Measurements from ENCODE around the gene CDK9.
"Not testable (repeated sequence)": the region's sequence is repeated elsewhere in the genome, so short reads cannot be mapped to it uniquely, and the experiment has no call there.

Gene CDK9

DNA sequence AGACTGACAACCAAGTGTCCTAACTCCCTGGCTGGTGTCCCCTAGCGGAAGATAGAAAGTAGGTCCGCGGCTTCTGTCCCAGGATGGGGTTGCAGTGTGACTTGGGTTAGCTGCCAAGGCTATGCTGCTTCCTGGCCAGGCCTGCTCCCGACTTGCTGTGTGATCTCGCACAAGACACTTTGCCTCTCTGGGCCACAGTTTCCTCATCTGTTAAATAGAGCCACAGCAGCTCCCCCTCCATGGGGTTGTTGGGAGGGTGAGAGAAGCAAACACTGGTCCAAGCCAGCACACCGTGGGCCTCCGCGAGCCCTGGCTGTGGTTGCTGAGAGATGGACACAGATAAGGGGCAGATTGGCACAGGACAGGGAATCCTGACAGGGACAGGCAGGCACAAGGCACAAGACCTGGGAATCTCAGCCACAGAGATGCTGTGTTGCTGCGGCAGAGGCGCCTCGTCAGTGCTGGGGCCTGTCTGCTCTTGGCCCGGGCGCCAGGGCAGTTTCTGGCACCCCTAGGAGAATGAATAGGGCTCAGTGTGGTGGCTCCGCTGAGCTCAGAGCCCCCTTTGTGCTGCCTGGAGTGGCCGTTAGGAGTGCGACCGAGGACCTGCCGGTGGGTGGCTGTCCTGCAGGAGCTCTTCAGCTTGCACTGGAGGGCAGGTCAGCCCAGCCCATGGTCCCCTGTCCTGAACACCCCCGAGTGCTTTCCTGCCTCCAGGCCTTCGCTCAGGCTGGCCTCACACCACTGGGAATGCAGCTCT lies 5.5 kb upstream of the CDK9 start:
- no peak for DNase-seq
- TF ChIP-seq, protein P1, sequence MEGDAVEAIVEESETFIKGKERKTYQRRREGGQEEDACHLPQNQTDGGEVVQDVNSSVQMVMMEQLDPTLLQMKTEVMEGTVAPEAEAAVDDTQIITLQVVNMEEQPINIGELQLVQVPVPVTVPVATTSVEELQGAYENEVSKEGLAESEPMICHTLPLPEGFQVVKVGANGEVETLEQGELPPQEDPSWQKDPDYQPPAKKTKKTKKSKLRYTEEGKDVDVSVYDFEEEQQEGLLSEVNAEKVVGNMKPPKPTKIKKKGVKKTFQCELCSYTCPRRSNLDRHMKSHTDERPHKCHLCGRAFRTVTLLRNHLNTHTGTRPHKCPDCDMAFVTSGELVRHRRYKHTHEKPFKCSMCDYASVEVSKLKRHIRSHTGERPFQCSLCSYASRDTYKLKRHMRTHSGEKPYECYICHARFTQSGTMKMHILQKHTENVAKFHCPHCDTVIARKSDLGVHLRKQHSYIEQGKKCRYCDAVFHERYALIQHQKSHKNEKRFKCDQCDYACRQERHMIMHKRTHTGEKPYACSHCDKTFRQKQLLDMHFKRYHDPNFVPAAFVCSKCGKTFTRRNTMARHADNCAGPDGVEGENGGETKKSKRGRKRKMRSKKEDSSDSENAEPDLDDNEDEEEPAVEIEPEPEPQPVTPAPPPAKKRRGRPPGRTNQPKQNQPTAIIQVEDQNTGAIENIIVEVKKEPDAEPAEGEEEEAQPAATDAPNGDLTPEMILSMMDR (IDR thresholded peaks at IDR 0.05; ENCODE audit: low read depth, low read length), result no peak
- no peak overlapping the region; the same call in 1 of the 2 replicates for H3K27ac ChIP-seq
- H3K9me3 ChIP-seq (ENCODE audit: severe bottlenecking), result no peaks in the 10 kb centered on the region
- H3K27me3 ChIP-seq (ENCODE audit: insufficient read depth, low read depth, severe bottlenecking), result no peaks in the 10 kb centered on the region
- H3K4me3 ChIP-seq (ENCODE audit: low read depth, low read length), result no peak overlapping the region
- no peaks in the 10 kb centered on the region for H3K36me3 ChIP-seq

DNA sequence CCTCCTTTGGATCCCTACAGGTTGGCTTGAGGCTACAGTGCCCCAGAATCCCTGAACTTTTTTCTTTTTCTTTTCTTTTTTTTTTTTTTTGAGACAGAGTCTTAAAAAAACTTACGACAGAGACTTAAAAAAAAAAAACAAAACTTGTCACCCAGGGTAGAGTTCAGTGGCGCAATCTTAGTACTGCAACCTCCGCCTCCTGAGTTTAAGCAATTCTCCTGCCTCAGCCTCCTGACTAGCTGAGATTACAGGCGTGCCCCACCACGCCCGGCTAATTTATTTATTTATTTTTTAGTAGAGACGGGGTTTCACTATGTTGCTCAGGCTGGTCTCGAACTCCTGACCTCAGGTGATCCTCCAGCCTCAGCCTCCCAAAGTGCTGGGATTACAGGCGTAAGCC lies 4.9 kb upstream of the CDK9 start:
- H3K27ac ChIP-seq; H3K27me3 ChIP-seq (ENCODE audit: insufficient read depth, low read depth, severe bottlenecking); H3K9me3 ChIP-seq (ENCODE audit: severe bottlenecking); H3K4me3 ChIP-seq (ENCODE audit: low read depth, low read length); DNase-seq; H3K36me3 ChIP-seq: not testable (repeated sequence)

DNA sequence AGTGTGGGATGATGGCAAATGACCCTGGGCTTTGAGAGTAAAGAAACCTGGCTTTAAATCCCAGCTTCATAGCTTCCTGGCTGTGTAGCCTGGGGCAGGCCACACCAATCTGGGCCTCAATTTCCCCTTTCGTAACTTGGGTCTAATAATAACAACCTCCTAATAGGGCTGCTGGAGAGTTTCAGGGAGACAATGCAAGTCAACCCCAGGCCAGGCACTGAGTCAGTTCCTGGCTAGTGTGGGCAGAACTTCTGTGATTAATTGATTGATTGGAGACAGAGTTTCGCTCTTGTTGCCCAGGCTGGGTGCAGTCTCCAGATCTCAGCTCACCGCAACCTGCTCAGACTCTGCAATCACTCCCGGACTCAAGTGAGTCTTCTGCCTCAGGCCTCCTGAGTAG lies 4.0 kb upstream of the CDK9 start:
- TF ChIP-seq, protein P1 (IDR thresholded peaks at IDR 0.05; ENCODE audit: low read depth, low read length), result no peak
- no peaks in the 10 kb centered on the region for H3K9me3 ChIP-seq (ENCODE audit: severe bottlenecking)

DNA sequence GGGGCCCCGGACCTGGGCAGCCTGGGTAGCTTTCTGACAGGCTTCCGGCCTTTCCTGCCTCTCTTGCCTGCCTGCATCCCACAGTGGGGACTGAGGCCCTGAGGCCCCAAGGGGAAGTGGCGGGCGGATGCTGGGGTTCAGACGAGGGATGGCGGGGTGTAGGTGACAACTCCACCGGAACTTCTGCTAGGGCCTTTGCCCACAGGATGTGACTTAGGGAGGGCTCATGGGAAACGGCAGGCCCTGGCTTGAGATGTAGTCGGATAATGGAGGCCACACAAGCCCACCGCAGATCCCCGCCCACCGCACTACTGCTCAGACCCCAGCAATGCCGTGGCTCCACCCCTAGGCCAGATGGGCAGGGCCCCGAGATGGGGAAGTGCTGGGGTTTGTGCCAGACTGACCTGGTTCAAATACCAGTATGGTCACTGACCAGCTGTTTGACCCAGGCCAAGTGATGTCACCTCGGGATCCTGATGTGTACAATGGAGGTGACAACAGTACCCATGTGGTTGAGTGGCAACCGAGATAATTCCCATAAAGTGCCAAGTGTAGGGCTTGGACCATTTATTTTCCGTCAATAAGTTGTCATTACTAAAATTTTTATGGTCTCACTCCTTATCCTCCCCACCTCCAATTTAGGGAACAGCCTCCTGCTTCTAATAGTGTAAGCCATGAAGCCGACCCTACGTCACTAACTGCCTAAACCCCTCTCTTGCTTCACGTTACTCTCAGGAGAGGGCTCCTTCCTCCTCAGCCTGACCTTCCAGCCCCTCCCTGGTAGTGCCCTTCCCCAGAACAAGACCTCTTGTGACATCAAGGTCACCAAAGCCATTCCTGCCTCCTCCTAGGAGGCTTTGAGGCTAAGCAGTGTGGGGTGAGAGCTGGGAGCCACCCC lies 2.5 kb upstream of the CDK9 start:
- H3K36me3 ChIP-seq, result peaks cover 22% of the 10 kb centered on the region
- DNase-seq, result no peak
- H3K27me3 ChIP-seq (ENCODE audit: insufficient read depth, low read depth, severe bottlenecking), result no peaks in the 10 kb centered on the region
- no peak overlapping the region for H3K4me3 ChIP-seq (ENCODE audit: low read depth, low read length)
- TF ChIP-seq, protein P1 (IDR thresholded peaks at IDR 0.05; ENCODE audit: low read depth, low read length), result no peak
- H3K9me3 ChIP-seq (ENCODE audit: severe bottlenecking), result no peaks in the 10 kb centered on the region
- H3K27ac ChIP-seq, result no peak overlapping the region

More for the DNA sequence above, 4.0 kb upstream of the CDK9 start:
- no peak for DNase-seq
- H3K4me3 ChIP-seq (ENCODE audit: low read depth, low read length), result no peak overlapping the region
- H3K36me3 ChIP-seq, result peaks cover 7% of the 10 kb centered on the region
- H3K27me3 ChIP-seq (ENCODE audit: insufficient read depth, low read depth, severe bottlenecking), result no peaks in the 10 kb centered on the region
- peak overlapping the region; percentile 47; the same call in 1 of the 2 replicates for H3K27ac ChIP-seq

DNA sequence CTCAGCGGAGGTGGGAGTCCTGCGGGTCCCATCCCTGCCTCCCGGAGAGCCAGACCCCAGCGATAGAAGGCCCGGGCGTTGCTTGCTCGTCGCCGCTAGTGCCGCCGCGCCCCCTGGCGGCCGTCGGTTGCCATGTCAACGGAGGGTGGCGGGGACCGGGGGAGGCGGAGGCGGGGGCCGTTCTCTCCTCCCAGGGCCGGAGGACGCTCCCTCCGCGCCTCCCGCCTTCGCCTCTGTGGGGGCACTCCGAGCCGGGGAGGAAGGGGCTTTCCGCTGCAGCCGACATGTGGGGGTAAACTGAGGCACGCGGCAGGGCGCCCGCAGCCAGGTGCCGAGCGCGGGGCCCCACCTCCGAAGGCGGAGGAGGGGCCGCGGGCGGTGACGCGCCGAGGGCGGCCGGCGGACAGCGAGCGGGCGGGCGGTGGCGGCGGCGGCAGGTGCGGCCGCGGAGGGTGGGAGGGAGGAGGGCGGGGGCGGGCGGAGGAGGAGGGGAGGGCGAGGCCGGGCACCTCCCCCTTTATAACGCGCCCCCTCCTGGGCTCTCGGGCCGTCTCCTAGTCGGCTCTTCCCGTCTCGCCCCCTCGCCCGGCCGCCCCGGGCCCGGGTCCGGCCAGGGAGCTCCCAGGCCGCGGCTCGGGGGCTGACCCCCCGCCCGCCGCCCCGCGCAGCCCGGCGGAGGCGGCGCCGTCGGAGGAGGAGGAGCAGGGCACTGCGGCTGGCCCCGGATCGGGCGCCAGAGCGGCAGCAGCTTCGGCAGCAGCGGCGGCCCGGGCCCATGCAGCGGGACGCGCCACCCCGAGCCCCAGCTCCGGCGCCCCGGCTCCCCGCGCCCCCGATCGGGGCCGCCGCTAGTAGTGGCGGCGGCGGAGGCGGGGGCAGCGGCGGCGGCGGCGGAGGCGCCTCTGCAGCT lies 556 bp upstream of the CDK9 start:
- TF ChIP-seq, protein P1 (IDR thresholded peaks at IDR 0.05; ENCODE audit: low read depth, low read length), result peak; percentile 85
- no peaks in the 10 kb centered on the region for H3K9me3 ChIP-seq (ENCODE audit: severe bottlenecking)

More for the DNA sequence above, 556 bp upstream of the CDK9 start:
- no peaks in the 10 kb centered on the region for H3K27me3 ChIP-seq (ENCODE audit: insufficient read depth, low read depth, severe bottlenecking)
- H3K36me3 ChIP-seq, result peaks cover 42% of the 10 kb centered on the region
- peak; percentile 94 for DNase-seq
- H3K4me3 ChIP-seq (ENCODE audit: low read depth, low read length), result peak overlapping the region; percentile 54
- peak overlapping the region; percentile 98 for H3K27ac ChIP-seq
